GM12878 (cell line): ENCODE measurements around the gene KCNJ14.

Source experiments
- BACH1 ChIP-seq: fragments of 450-650 bp; IDR thresholded peaks from 2 replicates; pipeline ENCODE4 v1.6.1; 2017; ENCODE audit warnings: mild to moderate bottlenecking, borderline replicate concordance
- EP300 ChIP-seq, 2 experiments: fragments of 150-350 bp in 1 of 2; IDR thresholded peaks; 2 replicates each; pipeline ENCODE4 v1.6.1; 2011 to 2012; ENCODE audit warnings: low read depth in 2 of 2, low read length in 2 of 2, borderline replicate concordance in 1 of 2, improper control_type of control experiment in 1 of 2, inconsistent platforms in 1 of 2; ENCODE audit not compliant: control insufficient read depth in 1 of 2
- KLF5 ChIP-seq: fragments of 450-650 bp; IDR thresholded peaks from 2 replicates; pipeline ENCODE4 v1.6.1; 2014; ENCODE audit warnings: mild to moderate bottlenecking; ENCODE audit not compliant: partially characterized antibody
- PBX3 ChIP-seq: IDR thresholded peaks from 2 replicates; pipeline ENCODE4 v1.6.1; 2011; ENCODE audit warnings: mild to moderate bottlenecking, low read depth, low read length, moderate library complexity; ENCODE audit not compliant: insufficient replicate concordance
- PML ChIP-seq: IDR thresholded peaks from 2 replicates; pipeline ENCODE4 v1.6.1; 2012; ENCODE audit warnings: low read length, inconsistent platforms
- SP1 ChIP-seq: IDR thresholded peaks from one replicate; pipeline ENCODE4 v1.6.1; 2011; ENCODE audit warnings: low read depth, low read length
- ZBTB33 ChIP-seq: fragments of 450-650 bp; IDR thresholded peaks from 2 replicates; pipeline ENCODE4 v1.6.1; 2017; ENCODE audit warnings: mild to moderate bottlenecking
- TF ChIP-seq, protein P1 (sequence below): fragments of 450-650 bp; IDR thresholded peaks from 2 replicates; pipeline ENCODE4 v1.6.1; 2018; ENCODE audit warnings: borderline replicate concordance, mild to moderate bottlenecking; ENCODE audit not compliant: partially characterized antibody

GRCh38 chr19:48507911-48508439 lies 52.6 kb downstream of the KCNJ14 start:
- TF ChIP-seq SP1 (no peak), EP300 (IDR thresholded peaks at IDR 0.05; ENCODE audit: borderline replicate concordance in 1 of 2, control insufficient read depth in 1 of 2, low read depth in 2 of 2, low read length in 2 of 2) (no peak), BACH1 (no peak), ZBTB33 (no peak), PML (no peak), PBX3 (no peak), KLF5 (no peak)
- TF ChIP-seq, protein P1, sequence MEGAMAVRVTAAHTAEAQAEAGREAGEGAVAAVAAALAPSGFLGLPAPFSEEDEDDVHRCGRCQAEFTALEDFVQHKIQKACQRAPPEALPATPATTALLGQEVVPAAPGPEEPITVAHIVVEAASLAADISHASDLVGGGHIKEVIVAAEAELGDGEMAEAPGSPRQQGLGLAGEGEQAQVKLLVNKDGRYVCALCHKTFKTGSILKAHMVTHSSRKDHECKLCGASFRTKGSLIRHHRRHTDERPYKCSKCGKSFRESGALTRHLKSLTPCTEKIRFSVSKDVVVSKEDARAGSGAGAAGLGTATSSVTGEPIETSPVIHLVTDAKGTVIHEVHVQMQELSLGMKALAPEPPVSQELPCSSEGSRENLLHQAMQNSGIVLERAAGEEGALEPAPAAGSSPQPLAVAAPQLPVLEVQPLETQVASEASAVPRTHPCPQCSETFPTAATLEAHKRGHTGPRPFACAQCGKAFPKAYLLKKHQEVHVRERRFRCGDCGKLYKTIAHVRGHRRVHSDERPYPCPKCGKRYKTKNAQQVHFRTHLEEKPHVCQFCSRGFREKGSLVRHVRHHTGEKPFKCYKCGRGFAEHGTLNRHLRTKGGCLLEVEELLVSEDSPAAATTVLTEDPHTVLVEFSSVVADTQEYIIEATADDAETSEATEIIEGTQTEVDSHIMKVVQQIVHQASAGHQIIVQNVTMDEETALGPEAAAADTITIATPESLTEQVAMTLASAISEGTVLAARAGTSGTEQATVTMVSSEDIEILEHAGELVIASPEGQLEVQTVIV, result no peak
